GM08714 (cell line): ENCODE results near the gene CACNA2D3.

Source experiments
- H3K4me3 ChIP-seq: fragments of 200-500 bp; sonication (Bioruptor generic); 2 replicates; pipeline ENCODE4 v1.5.1; 2014; ENCODE audit warnings: mild to moderate bottlenecking, low read length, inconsistent platforms
- ZNF274 ChIP-seq: IDR thresholded peaks from 2 replicates; pipeline ENCODE4 v1.6.1; 2012; ENCODE audit warnings: mild to moderate bottlenecking, low read depth, low read length

Gene CACNA2D3

GRCh38 chr3:54564374-54564925, 442.1 kb downstream of the CACNA2D3 start:
- H3K4me3 ChIP-seq, result no peak overlapping the region
- TF ChIP-seq ZNF274, result no peak

- H3K4me3 ChIP-seq, result no peak overlapping the region
- no peak for TF ChIP-seq ZNF274
Observed at GRCh38 chr3:54565956-54566355, 443.6 kb downstream of the CACNA2D3 start.

GRCh38 chr3:54567949-54568348, 445.6 kb downstream of the CACNA2D3 start:
- no peak for TF ChIP-seq ZNF274
- H3K4me3 ChIP-seq, result no peak overlapping the region

GRCh38 chr3:54570008-54570407, 447.7 kb downstream of the CACNA2D3 start:
- H3K4me3 ChIP-seq, result no peak overlapping the region
- TF ChIP-seq ZNF274, result no peak

- no peak for TF ChIP-seq ZNF274
- no peak overlapping the region for H3K4me3 ChIP-seq
Observed at GRCh38 chr3:54572197-54572895, 450.0 kb downstream of the CACNA2D3 start.

- no peak for TF ChIP-seq ZNF274
- no peak overlapping the region for H3K4me3 ChIP-seq
Observed at GRCh38 chr3:54573858-54574257, 451.5 kb downstream of the CACNA2D3 start.

- TF ChIP-seq ZNF274, result no peak
Observed at GRCh38 chr3:54574906-54575617, 452.7 kb downstream of the CACNA2D3 start.

GRCh38 chr3:54575618-54575960, 453.2 kb downstream of the CACNA2D3 start:
- no peak overlapping the region for H3K4me3 ChIP-seq
- no peak for TF ChIP-seq ZNF274

More at GRCh38 chr3:54574906-54575617, 452.7 kb downstream of the CACNA2D3 start:
- H3K4me3 ChIP-seq, result no peak overlapping the region

GRCh38 chr3:54577313-54577712, 455.0 kb downstream of the CACNA2D3 start:
- H3K4me3 ChIP-seq, result no peak overlapping the region
- TF ChIP-seq ZNF274, result no peak

GRCh38 chr3:54578417-54578816, 456.1 kb downstream of the CACNA2D3 start:
- TF ChIP-seq ZNF274, result no peak
- H3K4me3 ChIP-seq, result no peak overlapping the region

GRCh38 chr3:54580453-54580852, 458.1 kb downstream of the CACNA2D3 start:
- no peak overlapping the region for H3K4me3 ChIP-seq
- TF ChIP-seq ZNF274, result no peak

GRCh38 chr3:54582424-54582823, 460.1 kb downstream of the CACNA2D3 start:
- TF ChIP-seq ZNF274, result no peak
- H3K4me3 ChIP-seq, result no peak overlapping the region

- H3K4me3 ChIP-seq, result no peak overlapping the region
- TF ChIP-seq ZNF274, result no peak
Observed at GRCh38 chr3:54591157-54591556, 468.8 kb downstream of the CACNA2D3 start.

GRCh38 chr3:54593653-54594052, 471.3 kb downstream of the CACNA2D3 start:
- no peak overlapping the region for H3K4me3 ChIP-seq
- TF ChIP-seq ZNF274, result no peak

- no peak for TF ChIP-seq ZNF274
- H3K4me3 ChIP-seq, result no peak overlapping the region
Observed at GRCh38 chr3:54596087-54596486, 473.7 kb downstream of the CACNA2D3 start.
